Measurements from ENCODE around the gene FAM216A. TPM values are rescaled to one million over a fixed set of nuclear protein-coding genes. Genes with fewer than 3 reads are reported as not detected.
"Not testable (repeated sequence)": the region's sequence is repeated elsewhere in the genome, so short reads cannot be mapped to it uniquely, and the experiment has no call there.

The FAM216A gene
- total RNA-seq, 2 donors from 2014 or later, result 6.9 to 10.0 TPM

- no peak for DNase-seq (ENCODE audit: low spot score)
- no peaks in the 10 kb centered on the region for H3K36me3 ChIP-seq
- H3K9me3 ChIP-seq, result no peaks in the 10 kb centered on the region
- no peaks in the 10 kb centered on the region for H3K27me3 ChIP-seq
- no peak overlapping the region for H3K4me3 ChIP-seq
- H3K27ac ChIP-seq, result no peak overlapping the region
- peaks cover 0 to 15% of the 10 kb centered on the region in 2 donors for H3K4me1 ChIP-seq
- no peak for TF ChIP-seq CTCF (IDR thresholded peaks at IDR 0.05)
Observed at GRCh38 chr12:110505332-110505731, 36.7 kb downstream of the FAM216A start.

GRCh38 chr12:110508071-110508586 is 39.5 kb downstream of the FAM216A start:
- Histone ChIP-seq H3K9me3 (no peaks in the 10 kb centered on the region), H3K27me3 (no peaks in the 10 kb centered on the region), H3K27ac (no peak overlapping the region), H3K4me1 (no peaks in the 10 kb centered on the region), H3K4me3 (no peak overlapping the region), H3K36me3 (no peaks in the 10 kb centered on the region)
- TF ChIP-seq CTCF (IDR thresholded peaks at IDR 0.05), result no peak
- no peak for DNase-seq (ENCODE audit: low spot score)

- Histone ChIP-seq H3K27me3 (no peaks in the 10 kb centered on the region), H3K4me1 (no peaks in the 10 kb centered on the region), H3K9me3 (no peaks in the 10 kb centered on the region), H3K36me3 (no peaks in the 10 kb centered on the region), H3K27ac (no peak overlapping the region), H3K4me3 (no peak overlapping the region)
- no peak for TF ChIP-seq CTCF (IDR thresholded peaks at IDR 0.05)
- no peak for DNase-seq (ENCODE audit: low spot score)
Observed at GRCh38 chr12:110513842-110514241, 45.2 kb downstream of the FAM216A start.

GRCh38 chr12:110514363-110514762 is 45.7 kb downstream of the FAM216A start:
- Histone ChIP-seq H3K9me3 (no peaks in the 10 kb centered on the region), H3K27me3 (no peaks in the 10 kb centered on the region), H3K4me3 (no peak overlapping the region), H3K36me3 (no peaks in the 10 kb centered on the region), H3K4me1 (no peaks in the 10 kb centered on the region), H3K27ac (no peak overlapping the region)
- DNase-seq (ENCODE audit: low spot score), result no peak
- no peak for TF ChIP-seq CTCF (IDR thresholded peaks at IDR 0.05)

GRCh38 chr12:110516995-110517394 is 48.4 kb downstream of the FAM216A start:
- no peaks in the 10 kb centered on the region for H3K36me3 ChIP-seq
- DNase-seq (ENCODE audit: low spot score), result no peak
- TF ChIP-seq CTCF (IDR thresholded peaks at IDR 0.05), result no peak
- H3K9me3 ChIP-seq, result no peaks in the 10 kb centered on the region
- H3K27ac ChIP-seq, result no peak overlapping the region
- no peaks in the 10 kb centered on the region for H3K4me1 ChIP-seq
- H3K4me3 ChIP-seq, result no peak overlapping the region
- no peaks in the 10 kb centered on the region for H3K27me3 ChIP-seq

GRCh38 chr12:110518014-110518413 is 49.4 kb downstream of the FAM216A start:
- H3K4me3 ChIP-seq; H3K4me1 ChIP-seq; H3K36me3 ChIP-seq; DNase-seq (ENCODE audit: low spot score); H3K27me3 ChIP-seq; H3K9me3 ChIP-seq; H3K27ac ChIP-seq: not testable (repeated sequence)

- not testable (repeated sequence) for H3K27ac ChIP-seq; H3K4me1 ChIP-seq; H3K27me3 ChIP-seq; H3K9me3 ChIP-seq; DNase-seq (ENCODE audit: low spot score); H3K36me3 ChIP-seq; H3K4me3 ChIP-seq
Observed at GRCh38 chr12:110520876-110521712, 52.4 kb downstream of the FAM216A start.
